Activated naive CD8-positive, alpha-beta T cell treated with anti-CD3 and anti-CD28 coated beads, Interleukin-2, amount 50 U/mL, for 24 hours (primary cell): ENCODE data around the gene SPACA9.

Experiments
- ATAC-seq: fragments of 150-1000 bp; cut with Tn5 transposase; one replicate; pipeline ENCODE4 v1.10.0; 2021
- DNase-seq: peaks from one replicate; pipeline ENCODE4 v3.0.0; 2021
- H3K27ac Mint-ChIP-seq: one replicate; pipeline ENCODE4 v1.8.0; 2021; ENCODE audit warnings: mild to moderate bottlenecking, mixed read lengths
- H3K27me3 Mint-ChIP-seq: one replicate; pipeline ENCODE4 v1.8.0; 2021; ENCODE audit warnings: mixed read lengths
- H3K36me3 Mint-ChIP-seq: one replicate; pipeline ENCODE4 v1.8.0; 2021; ENCODE audit warnings: low read depth, mixed read lengths
- H3K4me1 Mint-ChIP-seq: one replicate; pipeline ENCODE4 v1.8.0; 2021; ENCODE audit warnings: mixed read lengths
- H3K4me3 Mint-ChIP-seq: one replicate; pipeline ENCODE4 v1.8.0; 2021; ENCODE audit warnings: mild to moderate bottlenecking, moderate library complexity, mixed read lengths
- H3K9me3 Mint-ChIP-seq: one replicate; pipeline ENCODE4 v1.8.0; 2021; ENCODE audit warnings: mixed read lengths

The SPACA9 gene

DNA sequence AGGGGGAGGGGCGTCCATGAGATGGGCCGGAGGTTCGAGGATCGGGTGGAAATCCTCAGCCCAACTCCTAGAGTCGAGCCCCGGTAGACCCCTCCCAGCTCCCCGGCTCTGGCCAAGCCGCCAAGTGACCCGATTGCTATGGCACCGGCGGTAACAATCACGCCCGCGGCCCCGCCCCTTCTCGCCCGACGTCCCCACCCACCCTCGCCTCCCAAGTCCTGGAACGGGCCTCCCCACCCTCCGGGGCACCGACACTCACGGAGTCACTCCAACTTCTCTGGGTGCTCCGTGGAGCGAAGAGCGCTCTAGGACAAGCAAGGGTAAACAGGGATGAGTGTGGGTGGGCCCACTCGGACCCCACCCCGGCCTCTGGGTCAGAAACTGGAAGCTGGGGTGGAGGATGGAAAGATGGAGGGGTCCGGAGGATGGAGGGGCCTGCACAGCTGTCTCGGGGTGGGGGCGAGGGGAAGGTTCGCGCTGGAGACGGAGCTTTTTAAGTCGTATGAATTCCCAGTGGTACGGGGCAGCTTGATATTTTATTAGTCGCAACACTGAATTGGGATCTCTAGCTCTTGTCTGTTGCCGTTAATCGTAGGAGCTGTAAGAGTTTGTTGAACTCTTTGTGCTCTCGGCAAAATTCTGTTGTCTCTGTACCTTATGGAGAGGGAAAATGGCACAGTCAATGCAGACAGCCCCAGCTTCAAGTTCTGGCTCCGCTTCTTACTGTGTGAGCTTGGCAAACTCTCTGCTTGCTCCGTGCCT lies at the start of gene SPACA9:
Gene SPACA9 (plus strand): TSS at position 204 of the 762 bp plus-strand sequence. CDS start 5,050 bp downstream, outside the sequence.
- ATAC-seq (peak; percentile 57), DNase-seq (peak; percentile 45)
- no peaks in the 10 kb centered on the region for H3K36me3 Mint-ChIP-seq

DNA sequence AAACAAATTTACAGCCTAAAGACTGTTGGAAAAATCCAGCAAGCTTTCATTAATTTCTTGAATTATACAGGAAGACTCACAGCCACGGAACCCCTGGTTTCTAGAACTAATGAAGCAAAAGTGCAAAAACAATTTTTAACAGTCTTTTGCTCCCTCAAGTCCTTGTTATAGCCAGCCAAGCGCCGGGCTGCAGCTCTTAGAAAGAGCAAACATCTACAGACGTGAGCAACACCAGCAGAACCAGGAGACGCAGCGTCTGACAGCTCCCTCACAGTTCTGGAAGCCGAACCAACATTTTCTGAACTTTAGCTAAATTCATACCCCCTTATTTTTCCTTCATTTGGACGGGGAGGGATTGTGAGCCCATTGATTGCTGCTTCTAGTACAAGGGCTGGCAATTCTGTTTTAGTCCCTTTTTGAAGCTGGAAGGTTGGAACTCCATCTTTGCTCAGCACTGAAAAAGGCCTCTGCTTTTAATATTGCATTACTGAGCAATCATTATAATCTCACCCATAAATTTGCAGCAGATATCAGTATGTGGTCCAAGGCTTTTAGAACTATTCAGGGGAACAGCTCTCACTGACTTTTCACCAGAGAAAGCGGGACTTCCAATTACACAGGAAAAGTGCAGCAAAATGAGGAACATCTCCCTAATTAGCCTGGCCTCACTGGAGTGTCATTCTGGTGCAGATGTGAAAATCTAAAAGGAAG lies 46.4 kb upstream of the SPACA9 start:
- Mint-ChIP-seq H3K9me3 (no peaks in the 10 kb centered on the region), H3K4me3 (no peak overlapping the region), H3K4me1 (no peaks in the 10 kb centered on the region), H3K27ac (no peak overlapping the region), H3K27me3 (peaks cover 1% of the 10 kb centered on the region), H3K36me3 (no peaks in the 10 kb centered on the region)
- ATAC-seq (no peak), DNase-seq (no peak)

More for the DNA sequence above, at the start of gene SPACA9:
- Mint-ChIP-seq H3K27ac (no peak within 1 kb of the TSS), H3K4me3 (peak within 1 kb of the TSS; percentile 76), H3K27me3 (no peaks in the 10 kb centered on the region), H3K9me3 (no peaks in the 10 kb centered on the region), H3K4me1 (peaks cover 25% of the 10 kb centered on the region)

- no peaks in the 10 kb centered on the region for H3K9me3 Mint-ChIP-seq
- H3K4me1 Mint-ChIP-seq, result no peaks in the 10 kb centered on the region
- no peaks in the 10 kb centered on the region for H3K27me3 Mint-ChIP-seq
- DNase-seq (no peak), ATAC-seq (no peak)
- H3K4me3 Mint-ChIP-seq, result no peak overlapping the region
- H3K36me3 Mint-ChIP-seq, result no peaks in the 10 kb centered on the region
- H3K27ac Mint-ChIP-seq, result no peak overlapping the region
Measured at GRCh38 chr9:132833550-132834121, 45.1 kb upstream of the SPACA9 start.

DNA sequence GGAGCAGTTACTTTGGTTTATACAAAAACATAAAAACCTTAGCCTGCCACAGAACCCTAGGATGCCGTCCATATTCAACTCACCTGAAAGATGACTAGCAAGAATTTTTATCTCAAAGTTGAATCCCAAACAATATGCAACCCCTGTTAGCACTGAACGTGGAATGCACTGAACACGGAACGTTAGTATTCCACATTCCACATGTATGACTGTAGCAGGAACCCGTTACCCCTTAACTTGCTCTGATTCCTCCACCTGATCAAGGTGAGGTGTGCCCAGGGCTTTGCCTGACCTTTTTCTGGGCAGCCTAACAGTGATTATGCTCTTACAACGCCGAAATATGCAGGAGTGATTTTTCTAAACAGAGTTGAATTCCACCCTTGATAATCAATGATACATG lies 44.4 kb upstream of the SPACA9 start:
- Mint-ChIP-seq H3K27me3 (no peaks in the 10 kb centered on the region), H3K4me1 (no peaks in the 10 kb centered on the region), H3K36me3 (no peaks in the 10 kb centered on the region), H3K9me3 (no peaks in the 10 kb centered on the region), H3K27ac (no peak overlapping the region), H3K4me3 (no peak overlapping the region)
- ATAC-seq (no peak), DNase-seq (no peak)

GRCh38 chr9:132837501-132838286 lies 41.0 kb upstream of the SPACA9 start:
- no peak overlapping the region for H3K27ac Mint-ChIP-seq
- H3K36me3 Mint-ChIP-seq, result no peaks in the 10 kb centered on the region
- ATAC-seq (no peak), DNase-seq (no peak)
- H3K4me3 Mint-ChIP-seq, result no peak overlapping the region
- H3K9me3 Mint-ChIP-seq, result no peaks in the 10 kb centered on the region
- no peaks in the 10 kb centered on the region for H3K27me3 Mint-ChIP-seq
- no peaks in the 10 kb centered on the region for H3K4me1 Mint-ChIP-seq

DNA sequence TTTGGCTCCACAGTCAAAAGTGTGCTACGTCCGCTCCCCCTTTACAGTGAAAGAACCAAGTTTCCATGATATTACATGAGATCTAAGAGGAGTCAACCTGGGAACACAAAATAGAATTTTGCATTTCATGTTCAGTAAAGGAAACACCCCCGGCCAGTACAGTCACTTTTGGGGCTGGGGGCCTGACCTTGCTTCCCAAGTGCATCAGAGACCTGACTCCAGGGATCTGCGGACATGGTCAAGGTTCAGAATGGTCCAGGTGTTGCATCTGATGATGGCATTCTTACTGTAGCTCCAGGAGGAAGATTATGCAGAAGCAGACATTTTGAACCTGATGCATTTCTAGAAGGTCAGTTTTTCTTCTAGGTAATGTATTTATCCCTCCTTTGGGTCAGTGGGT lies 40.4 kb upstream of the SPACA9 start:
- no peak overlapping the region for H3K4me3 Mint-ChIP-seq
- H3K36me3 Mint-ChIP-seq, result no peaks in the 10 kb centered on the region
- H3K9me3 Mint-ChIP-seq, result no peaks in the 10 kb centered on the region
- DNase-seq (no peak), ATAC-seq (no peak)
- H3K4me1 Mint-ChIP-seq, result no peaks in the 10 kb centered on the region
- H3K27ac Mint-ChIP-seq, result no peak overlapping the region
- H3K27me3 Mint-ChIP-seq, result no peaks in the 10 kb centered on the region

GRCh38 chr9:132840980-132841379 lies 37.7 kb upstream of the SPACA9 start:
- no peak overlapping the region for H3K4me3 Mint-ChIP-seq
- H3K27me3 Mint-ChIP-seq, result no peaks in the 10 kb centered on the region
- H3K4me1 Mint-ChIP-seq, result no peaks in the 10 kb centered on the region
- no peak for DNase-seq
- no peaks in the 10 kb centered on the region for H3K9me3 Mint-ChIP-seq
- no peaks in the 10 kb centered on the region for H3K36me3 Mint-ChIP-seq
- H3K27ac Mint-ChIP-seq, result no peak overlapping the region
- no peak for ATAC-seq

- H3K27me3 Mint-ChIP-seq, result no peaks in the 10 kb centered on the region
- ATAC-seq, result no peak
- no peaks in the 10 kb centered on the region for H3K9me3 Mint-ChIP-seq
- no peak for DNase-seq
- no peaks in the 10 kb centered on the region for H3K36me3 Mint-ChIP-seq
- no peak overlapping the region for H3K4me3 Mint-ChIP-seq
- no peaks in the 10 kb centered on the region for H3K4me1 Mint-ChIP-seq
- H3K27ac Mint-ChIP-seq, result no peak overlapping the region
Measured at GRCh38 chr9:132842124-132843044, 36.3 kb upstream of the SPACA9 start.

GRCh38 chr9:132846109-132846917 lies 32.4 kb upstream of the SPACA9 start:
- no peak overlapping the region for H3K4me3 Mint-ChIP-seq

DNA sequence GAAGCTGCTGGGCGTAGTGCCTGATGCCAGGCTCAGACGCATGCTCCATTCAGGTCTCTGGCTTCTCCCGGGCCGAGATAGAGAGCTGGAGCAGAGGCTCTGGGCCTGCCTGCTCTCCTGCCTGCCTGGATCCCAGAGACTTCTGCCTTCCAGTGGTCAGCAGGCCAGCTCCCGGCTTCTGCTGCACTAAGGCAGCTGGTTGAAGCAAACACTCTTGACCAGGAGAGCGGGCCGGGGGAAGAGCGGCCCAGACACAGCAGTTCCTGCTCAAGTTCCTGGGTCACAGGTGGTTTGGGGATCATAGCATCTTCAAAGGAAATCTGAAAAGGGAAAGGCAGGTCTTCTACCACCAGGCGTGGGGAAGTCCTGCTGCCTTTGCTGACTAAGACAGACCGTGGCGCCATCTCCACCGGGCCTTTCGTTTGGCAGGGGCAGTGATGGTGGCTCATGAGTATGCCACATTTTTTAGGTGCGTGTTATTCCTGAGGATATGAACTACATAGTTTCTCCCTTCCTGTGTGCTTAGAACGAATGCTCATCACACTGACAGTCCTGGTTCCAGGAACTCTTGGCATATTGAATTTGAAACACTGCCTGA lies 31.7 kb upstream of the SPACA9 start:
- no peak for DNase-seq
- peaks cover 2% of the 10 kb centered on the region for H3K27me3 Mint-ChIP-seq
- H3K9me3 Mint-ChIP-seq, result no peaks in the 10 kb centered on the region
- H3K4me1 Mint-ChIP-seq, result peaks cover 21% of the 10 kb centered on the region
- no peak for ATAC-seq
- H3K4me3 Mint-ChIP-seq, result no peak overlapping the region
- no peaks in the 10 kb centered on the region for H3K36me3 Mint-ChIP-seq
- H3K27ac Mint-ChIP-seq, result no peak overlapping the region

More at GRCh38 chr9:132846109-132846917, 32.4 kb upstream of the SPACA9 start:
- no peak for DNase-seq
- no peaks in the 10 kb centered on the region for H3K9me3 Mint-ChIP-seq
- no peaks in the 10 kb centered on the region for H3K36me3 Mint-ChIP-seq
- no peak for ATAC-seq
- no peak overlapping the region for H3K27ac Mint-ChIP-seq
- H3K27me3 Mint-ChIP-seq, result no peaks in the 10 kb centered on the region
- H3K4me1 Mint-ChIP-seq, result peaks cover 18% of the 10 kb centered on the region

GRCh38 chr9:132849185-132849706 lies 29.5 kb upstream of the SPACA9 start:
- Mint-ChIP-seq H3K27me3 (peaks cover 2% of the 10 kb centered on the region), H3K4me3 (no peak overlapping the region), H3K4me1 (peaks cover 21% of the 10 kb centered on the region), H3K27ac (no peak overlapping the region), H3K9me3 (no peaks in the 10 kb centered on the region), H3K36me3 (no peaks in the 10 kb centered on the region)
- no peak for ATAC-seq
- DNase-seq, result no peak

GRCh38 chr9:132853482-132853881 lies 25.2 kb upstream of the SPACA9 start:
- Mint-ChIP-seq H3K27me3 (peaks cover 2% of the 10 kb centered on the region), H3K36me3 (no peaks in the 10 kb centered on the region), H3K4me3 (no peak overlapping the region), H3K27ac (no peak overlapping the region), H3K9me3 (no peaks in the 10 kb centered on the region), H3K4me1 (peaks cover 21% of the 10 kb centered on the region)
- ATAC-seq, result no peak
- no peak for DNase-seq
